ENCODE results near the gene EMB.

DNA sequence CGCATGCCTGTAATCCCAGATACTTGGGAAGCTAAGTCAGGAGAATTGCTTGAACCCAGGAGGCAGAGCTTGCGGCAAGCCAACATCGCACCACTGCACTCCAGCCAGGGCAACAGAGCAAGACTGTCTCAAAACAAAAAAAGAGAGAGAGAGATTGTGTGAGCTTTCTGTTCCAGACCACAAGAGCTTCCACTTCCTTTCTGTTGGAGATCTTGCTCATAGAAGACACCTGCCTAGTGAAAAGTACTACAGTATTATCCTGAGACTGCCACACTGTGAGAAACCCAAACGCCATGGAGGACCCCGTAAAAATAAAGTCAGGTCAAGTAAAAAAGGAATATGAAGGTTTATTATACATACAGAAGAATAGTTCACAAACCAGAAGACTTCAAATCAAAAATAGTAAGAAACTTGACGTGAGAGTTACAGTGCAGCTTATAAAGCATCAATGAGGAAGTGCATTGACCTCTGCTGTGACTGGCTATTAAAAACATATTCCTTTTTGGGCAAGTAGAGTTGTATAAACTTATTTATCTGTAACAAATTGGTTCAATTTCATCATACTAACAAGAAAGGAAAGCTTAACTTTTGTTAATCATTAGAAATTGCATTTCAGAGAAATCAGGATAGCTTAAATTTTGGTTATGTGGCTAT, 4.3 kb upstream of the EMB start:
- TF ChIP-seq EP300 (IDR thresholded peaks at IDR 0.05) (no peak), CTCF (IDR thresholded peaks at IDR 0.05) (no peak), POLR2A (IDR thresholded peaks at IDR 0.05) (no peak)

Data from upper lobe of left lung (tissue), 4 donors.